Stimulated activated naive CD4-positive, alpha-beta T cell treated with Interleukin-2 at 50 U/mL for 16 hours (primary cell): Measurements from ENCODE around the gene C22orf39.

Source experiments
- DNase-seq: peaks from one replicate; lab custom pipeline; 2025; lab: John Stamatoyannopoulos, UW

The C22orf39 gene, protein sequence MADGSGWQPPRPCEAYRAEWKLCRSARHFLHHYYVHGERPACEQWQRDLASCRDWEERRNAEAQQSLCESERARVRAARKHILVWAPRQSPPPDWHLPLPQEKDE

DNA sequence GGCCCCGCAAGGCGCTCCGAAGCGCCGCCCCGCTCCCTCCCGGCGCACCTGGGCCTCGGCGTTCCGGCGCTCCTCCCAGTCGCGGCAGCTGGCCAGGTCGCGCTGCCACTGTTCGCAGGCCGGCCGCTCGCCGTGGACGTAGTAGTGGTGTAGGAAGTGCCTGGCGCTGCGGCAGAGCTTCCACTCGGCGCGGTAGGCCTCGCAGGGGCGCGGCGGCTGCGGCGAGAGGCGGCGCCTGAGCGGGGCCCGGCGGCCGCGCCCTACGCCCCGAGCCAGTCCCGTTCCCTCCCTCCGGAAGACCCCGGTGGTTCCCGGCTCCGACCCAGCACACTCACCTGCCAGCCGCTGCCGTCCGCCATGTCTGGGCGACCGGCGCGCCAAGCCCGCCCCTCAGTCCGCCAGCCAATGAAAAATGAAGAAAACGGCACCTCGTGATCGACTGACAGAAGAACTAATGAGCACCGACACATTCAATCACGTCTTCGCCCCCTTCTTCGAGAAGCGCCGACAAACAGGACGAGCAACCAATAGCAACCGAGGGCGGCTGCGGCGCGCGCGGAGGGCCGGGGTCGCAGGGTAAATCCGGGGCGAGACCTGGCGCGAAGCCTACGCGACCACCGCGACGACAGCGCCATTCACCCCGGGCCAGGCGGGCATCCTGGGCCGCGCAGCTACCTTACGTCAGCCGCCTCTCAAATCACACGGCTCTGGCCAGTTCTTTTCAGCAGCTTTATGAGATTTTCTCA is at the start of gene C22orf39:
C22orf39 (minus strand) TSS at position 382 of the 746 bp plus-strand sequence; CDS start at position 359, 23 bp downstream.
- DNase-seq = peak; percentile 88

DNA sequence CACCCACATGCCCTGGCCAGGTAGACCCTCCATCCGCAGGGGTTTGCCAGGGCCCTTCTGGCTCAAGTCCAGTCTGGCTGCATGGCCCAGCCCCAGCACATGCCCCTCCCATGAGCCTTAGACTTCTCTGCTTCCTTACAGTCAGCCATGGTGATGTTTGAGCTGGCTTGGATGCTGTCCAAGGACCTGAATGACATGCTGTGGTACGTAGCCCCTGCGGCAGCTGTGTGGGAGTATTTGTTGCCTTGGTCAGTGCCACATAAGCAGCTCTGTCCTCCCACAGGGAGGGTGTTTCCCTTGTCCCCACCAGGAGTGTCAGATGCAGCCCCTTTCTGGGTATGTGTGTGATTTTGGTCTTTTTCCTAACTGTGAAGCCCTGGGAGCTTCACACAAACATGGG is 49.7 kb upstream of the C22orf39 start:
- DNase-seq = no peak

DNA sequence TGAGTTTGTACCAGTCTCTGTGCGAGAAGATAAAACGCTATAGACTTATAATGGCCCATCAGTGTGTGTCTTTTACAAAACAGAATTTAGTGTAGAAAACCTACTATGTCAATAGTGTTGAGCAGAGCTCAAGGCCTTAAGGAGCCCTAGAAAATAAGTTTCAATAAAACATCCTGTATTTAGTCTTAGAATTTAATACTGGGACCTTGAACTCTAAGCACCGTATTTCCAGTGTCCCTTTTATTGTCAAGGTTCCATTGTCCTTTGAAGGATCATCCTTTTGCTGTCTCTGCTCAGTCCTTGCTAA is 48.8 kb upstream of the C22orf39 start:
- no peak for DNase-seq

DNA sequence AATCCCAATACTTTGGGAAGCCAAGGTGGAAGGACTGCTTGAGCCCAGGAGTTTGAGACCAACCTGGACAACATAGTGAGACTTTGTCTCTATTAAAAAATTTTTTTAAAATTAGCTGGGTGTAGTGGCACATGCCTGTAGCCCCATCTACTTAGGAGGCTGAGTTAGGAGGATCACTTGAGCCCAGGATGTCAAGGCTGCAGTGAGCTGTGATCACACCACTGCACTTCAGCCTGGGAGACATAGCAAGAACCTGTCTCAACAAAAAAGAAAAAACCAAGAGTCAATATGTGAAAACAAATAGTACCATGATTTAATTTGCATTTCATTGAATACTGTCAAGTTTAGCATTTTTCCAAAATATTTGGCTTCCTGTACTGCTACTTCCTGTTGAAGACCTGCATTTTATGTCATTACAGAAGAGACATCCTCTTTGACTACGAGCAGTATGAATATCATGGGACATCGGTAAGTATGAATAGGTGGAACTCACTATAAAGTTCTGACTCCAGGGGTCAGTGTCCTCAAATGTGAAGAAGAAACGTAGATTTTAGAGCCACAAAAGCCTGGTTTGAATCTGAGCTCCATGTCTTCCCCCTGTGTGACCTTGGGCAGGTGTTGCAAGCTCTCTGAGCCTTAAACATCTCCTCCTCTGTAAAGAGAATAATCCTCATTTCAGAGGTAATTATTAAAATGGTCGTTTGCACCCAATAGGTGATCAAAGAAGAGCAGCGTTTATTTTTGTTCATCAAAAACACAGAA is 48.2 kb upstream of the C22orf39 start:
- no peak for DNase-seq

DNA sequence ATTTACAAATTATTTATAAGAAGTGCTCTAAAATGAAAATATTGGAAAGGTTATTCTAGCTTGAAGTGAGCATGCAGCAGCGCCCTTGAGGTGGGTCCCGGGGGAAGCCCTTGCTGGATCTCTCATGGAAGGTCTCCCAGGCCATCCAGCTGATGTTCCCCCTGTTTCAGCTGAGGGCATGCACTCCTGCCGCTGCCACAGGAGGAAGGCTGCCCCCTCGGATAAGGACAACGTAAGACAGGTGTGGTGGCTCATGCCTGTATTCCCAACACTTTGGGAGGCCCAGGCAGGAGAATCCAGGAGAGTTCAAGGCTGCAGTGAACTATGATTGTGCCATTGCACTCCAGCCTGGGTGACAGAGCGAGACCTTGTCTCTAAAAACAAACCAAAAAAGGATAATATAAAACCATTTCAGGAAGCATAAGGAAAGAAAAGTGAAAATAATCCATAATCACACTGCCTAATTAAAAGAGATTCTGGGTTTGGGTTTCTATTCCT is 47.2 kb upstream of the C22orf39 start:
- DNase-seq = no peak

DNA sequence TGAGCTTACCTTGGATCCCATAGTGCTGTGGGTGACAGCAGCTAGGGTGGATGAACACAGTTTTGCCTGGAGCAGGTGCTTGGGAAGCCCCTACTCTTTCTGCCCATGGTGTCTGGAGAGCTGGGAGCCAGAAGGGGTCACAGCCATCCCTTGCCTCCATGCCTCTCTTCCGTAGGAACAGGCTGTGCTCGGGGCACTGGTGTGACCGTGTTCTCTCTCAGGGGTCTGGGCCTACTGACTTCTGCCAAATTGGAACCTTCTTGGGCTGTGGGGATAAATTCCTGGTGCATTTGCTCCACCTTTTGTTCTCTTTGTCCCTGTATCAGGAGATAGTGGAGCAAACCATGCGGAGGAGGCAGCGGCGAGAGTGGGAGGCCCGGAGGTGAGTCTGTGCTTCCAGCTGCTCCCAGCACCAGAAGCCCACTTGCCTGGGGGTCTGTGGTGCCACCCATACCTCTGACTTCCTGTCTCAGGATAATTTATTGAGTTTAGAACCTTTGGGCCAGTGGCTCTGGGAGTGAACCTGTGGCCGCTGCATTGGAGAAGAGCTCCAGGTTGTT is 46.6 kb upstream of the C22orf39 start:
- no peak for DNase-seq

DNA sequence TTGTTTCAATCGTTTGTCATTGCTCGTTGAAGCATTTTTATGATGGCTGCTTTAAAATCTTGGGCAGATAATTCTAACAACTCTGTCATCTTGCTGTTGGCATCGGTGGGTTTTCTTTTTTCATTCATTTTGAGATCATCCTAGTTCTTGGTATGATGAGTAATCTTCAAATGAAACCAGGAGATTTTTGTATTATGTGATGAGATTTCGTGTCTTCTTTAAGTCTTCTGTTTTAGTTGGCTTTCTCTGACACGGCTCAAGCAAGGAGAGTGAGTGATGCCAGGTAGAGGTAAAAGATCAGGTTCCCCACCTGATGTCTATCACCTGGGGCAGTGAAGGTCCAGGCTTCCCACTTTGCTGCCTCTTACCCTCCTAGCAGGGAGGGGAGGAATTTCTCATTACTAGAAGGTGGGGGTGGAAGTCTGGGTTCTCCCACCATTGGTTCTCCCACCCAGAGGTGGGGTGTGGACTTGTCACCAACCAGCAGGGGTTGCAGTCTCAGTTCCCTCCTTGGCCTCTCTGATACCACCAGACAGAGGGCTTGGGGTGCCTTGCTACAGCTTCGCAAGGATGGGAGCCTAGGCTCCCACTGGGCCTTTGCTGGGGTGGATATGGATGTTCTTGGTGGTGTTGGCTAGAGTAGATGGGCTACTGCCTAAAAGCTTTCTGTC is 45.1 kb upstream of the C22orf39 start:
- DNase-seq = no peak

DNA sequence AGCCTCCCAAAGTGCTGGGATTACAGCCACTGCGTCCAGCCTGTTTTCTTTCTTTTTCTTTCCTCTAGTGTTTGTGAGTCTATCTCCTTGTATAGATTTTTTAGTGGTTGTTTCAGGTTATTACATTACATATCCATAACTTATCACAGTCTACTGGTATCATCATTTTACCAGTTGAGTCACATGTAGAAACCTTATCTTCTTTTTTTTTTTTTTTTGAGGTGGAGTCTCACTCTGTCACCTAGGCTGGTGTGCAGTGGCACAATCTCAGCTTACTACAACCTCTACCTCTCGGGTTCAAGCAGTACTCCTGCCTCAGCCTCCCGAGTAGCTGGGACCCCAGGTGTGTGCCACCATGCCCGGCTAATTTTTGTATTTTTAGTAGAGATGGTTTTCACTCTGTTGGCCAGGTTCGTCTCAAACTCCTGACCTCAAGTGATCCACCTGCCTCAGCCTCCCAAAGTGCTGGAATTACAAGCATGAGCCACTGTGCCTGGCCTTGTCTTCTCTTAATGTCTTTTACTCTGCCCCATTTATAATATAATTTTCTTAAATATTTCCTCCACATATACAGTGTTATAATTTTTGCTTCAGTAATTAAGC is 43.2 kb upstream of the C22orf39 start:
- no peak for DNase-seq

DNA sequence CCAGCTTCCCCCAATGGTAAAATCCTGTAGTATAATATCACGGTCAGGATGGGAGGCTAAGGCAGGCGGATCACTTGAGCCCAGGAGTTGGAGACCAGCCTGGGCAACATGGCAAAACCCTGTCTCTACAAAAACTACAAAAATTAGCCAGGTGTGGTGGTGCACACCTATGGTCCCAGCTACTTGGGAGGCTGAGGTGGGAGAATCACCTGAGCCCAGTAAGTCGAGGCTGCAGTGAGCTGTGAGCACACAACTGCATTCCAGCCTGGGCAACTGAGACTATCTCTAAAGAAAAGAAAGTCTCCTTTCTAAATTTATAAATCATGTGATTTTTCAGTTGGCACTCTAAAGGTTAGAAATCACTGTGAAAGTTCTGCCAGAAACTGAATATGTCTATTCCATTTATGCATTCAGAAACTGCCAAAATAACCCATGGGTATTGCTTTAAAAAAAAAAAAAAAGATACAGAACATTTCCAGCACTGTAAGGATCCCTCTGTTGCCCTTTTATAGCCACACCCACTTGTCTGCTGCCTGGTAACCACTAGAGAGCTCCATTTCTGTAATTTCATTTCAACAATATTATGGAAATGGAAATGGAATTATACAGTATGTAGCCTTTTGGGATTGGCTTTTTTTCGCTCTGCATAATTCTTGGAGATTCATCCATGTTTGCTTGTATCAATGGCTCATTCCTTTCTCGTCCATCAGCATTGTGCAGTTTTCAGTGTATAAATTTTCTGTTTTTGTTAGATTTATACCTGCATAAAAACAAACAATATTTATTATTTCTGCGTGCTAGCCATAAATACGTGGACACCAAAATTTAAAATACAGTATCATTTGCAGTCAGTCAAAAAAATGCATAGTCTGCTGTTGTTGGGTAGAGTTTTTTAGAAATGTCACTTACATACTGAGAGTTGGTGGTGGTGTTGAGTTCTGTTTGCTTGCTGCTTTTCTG is 41.7 kb upstream of the C22orf39 start:
- no peak for DNase-seq

DNA sequence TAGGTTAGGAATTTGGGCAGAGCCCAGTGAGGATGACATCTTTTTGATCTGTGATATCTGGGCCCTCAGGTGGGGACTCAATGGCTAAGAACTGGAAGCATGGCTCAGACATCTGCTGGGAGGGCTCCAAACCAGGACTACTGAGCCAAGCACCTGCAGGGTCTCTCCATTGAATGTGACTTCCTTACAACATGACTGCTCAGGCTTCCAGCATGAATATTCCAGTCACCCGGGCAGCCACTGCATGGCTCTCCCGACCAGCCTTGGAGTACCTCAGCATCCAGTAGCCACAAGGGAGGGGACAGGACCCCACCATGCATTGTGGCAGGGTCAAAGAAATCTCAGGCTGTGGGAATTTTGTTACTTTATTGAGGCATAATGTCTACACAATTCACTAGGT is 40.8 kb upstream of the C22orf39 start:
- DNase-seq = no peak

DNA sequence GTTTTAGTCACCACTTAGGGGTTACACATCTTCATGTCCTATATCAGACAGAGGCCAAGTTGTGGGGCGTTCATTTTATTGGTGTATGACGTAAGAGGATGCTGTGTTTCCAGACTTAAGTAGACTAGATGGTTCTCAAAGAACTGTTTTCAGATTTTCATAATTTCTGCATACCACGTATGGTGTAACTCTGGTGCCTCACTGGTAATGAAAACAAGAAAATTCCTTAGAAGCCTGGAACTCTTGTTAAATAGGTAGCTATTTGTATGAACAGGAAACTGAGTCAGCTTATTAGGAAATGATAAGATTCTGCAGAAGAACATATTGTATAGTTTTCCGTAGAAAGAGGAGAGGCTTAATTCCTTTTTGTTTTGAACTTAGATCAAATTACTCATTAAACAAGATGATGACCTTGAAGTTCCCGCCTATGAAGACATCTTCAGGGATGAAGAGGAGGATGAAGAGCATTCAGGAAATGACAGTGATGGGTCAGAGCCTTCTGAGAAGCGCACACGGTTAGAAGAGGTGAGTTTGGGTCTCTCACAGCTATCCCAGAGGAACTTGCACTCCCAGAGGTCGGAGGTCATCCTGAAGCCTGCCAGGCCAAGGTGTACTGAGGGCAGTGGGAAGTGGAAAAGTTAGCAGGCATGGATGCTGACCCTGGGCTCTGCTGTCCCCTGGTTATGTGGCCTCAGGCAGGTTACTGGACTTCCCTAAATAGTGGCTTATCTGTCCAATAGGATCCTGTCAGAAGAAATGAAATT is 36.2 kb upstream of the C22orf39 start:
- no peak for DNase-seq

DNA sequence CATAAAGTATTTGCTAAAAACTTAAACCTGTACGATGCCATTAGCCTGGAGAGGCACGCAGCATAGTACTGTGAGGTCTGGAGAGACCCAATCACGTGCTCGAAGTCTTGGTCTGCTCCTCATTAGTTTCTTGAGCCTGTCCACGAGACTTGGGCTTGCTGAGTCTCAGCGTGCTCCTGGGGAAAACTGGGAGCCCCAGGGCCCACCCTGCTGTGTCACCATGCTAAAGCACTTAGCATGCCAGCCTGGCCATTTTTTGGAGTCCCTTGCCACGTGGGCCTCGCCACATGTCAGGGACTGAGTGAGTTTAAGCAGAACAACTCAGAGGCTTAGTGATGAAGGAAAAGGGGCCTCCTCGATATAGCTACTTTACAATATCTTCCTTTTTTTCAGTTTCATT is 34.8 kb upstream of the C22orf39 start:
- DNase-seq = no peak

DNA sequence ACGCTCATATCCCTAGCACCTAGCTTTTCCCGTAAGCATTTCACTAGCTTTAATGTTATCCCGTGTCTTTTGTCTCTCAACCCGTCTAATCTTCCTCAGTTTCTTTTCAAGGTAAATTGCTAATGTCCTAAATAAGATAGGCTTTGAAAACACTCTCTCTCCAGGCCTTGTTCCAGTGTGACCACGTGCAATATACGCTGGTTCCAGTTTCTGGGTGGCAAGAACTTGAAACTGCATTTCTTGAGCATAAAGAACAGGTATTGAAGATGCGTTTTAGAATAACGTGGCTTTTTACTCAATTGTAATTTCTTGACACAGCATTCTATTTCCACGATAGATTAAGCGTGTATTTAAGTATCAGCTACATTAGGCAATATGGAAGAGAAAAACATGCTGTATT is 33.3 kb upstream of the C22orf39 start:
- no peak for DNase-seq

DNA sequence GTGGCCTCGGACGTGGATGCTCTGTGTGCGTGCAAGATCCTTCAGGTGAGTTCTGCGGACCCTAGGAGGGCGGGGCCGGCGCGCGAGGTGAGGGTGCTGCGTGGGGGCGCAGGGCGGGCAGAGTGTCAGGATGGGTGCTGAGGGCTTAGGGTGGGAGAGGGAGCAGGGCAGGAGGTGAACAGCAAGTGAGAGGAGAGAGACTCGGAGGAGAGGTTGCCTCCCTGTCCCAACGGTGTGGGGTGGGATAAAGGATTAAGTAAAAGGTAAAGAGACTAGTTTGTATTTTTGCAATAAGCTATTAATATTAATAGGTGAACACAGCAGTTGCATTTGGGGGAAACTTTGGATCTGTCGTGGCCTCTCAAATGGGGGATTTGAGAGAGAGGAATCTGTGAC is 32.7 kb upstream of the C22orf39 start:
- DNase-seq = no peak

DNA sequence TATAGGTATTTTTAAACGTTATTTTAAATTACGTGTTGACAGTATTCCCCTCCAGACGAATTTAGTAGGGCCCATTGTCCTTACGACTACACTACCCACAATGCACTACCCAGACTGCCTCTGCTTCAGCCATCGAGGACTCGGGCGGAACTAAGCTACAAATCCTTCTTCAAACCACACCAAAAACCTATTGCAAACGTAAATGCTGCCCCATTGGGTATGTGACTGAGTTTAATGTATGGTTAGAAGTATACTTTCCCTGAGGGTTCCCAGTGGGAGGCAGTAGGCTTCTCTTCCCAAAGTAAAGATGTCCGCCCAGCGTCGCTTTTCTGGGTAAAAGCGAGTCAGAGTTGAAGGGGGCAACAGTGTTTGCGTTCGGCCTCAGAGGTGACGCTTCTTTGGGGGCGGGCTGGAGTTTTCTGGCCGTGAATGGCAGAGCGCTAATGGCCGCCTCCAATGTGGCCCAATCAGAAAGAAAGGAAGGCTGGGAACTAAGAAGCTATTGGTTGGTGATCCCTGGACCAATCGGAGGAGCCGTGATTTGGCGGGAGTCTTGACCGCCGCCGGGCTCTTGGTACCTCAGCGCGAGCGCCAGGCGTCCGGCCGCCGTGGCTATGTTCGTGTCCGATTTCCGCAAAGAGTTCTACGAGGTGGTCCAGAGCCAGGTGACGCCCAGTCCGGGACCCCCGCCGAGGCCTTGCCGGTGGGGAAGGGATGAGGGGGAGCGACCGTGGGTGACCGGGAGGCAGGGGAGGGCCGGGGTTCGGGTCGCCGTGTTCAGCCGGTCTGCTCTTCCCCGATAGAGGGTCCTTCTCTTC is 32.1 kb upstream of the C22orf39 start, which contains the start of gene CDC45:
CDC45 (plus strand) TSS at position 566 of the 818 bp plus-strand sequence; CDS start at position 615, 49 bp downstream.
- DNase-seq = peak; percentile 96

DNA sequence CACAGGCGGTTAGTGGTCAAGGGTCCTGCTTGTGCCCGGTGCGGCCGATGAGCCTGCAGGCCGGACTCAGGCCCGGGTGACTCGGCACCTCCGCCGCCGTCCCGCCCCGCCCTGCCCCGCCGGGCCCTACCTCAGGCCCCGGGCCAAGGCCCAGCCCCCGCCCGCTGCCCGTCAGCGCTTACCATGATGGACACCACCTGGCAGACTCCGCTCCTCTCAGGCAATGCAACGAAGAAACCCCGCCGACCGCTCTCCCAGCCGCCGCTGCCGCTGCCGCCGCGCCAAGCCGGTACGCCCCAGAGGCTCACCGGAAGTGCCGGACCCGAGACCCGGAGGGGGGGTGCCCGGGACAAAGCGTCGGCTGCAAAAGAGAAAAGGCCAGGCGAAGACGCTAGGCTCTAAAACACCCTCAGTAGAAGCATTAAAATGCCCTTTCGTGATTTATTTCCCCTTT is 31.4 kb upstream of the C22orf39 start, which contains the start of gene UFD1:
UFD1 (minus strand) TSS at position 293 of the 454 bp plus-strand sequence; CDS start at position 185, 108 bp downstream.
- peak; percentile 80 for DNase-seq

DNA sequence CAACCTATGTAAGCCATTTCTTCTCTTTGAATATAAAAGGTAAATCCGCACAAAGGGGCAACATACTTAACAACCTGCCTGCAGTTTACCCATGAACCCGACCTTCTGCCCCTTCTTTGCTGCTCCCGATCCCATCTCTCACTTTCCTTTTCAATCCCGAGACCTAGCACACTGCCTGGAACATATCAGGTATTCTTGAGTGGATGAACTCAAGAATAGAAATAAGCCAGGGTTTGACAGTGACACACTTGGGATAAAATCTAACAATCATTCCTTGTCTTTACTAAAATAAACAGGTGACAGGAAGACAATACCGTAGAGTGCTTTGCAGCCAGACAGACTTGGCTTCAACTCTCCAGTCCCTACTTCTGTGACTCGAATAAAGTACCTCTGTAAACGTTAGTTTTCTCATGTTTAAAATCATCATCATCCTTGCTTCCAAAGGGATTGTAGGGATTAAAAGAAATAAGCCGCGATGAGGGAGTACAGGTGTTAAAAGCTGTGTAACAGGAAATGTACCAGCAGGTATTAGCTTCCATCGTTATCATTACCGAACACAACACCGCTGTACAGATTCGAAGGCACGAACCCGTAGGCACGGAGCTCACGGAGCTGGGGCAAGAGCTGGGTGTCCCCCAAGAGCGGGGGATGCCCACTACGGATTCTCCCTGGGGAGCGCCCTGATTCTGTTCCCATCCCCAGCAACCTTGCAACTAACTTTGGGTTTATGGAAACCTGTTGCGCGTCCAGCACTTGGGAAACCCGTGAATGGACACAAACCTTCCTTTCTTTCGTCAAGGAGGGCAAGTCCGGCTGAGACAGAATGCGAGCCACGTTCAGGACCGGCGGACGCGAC is 30.8 kb upstream of the C22orf39 start:
- DNase-seq = peak; percentile 6
